Prostate gland (tissue), 2 donors: ENCODE results near the gene CNTN4. TPM values are rescaled to one million over a fixed set of nuclear protein-coding genes. Genes with fewer than 3 reads are reported as not detected.

ENCODE experiments used
- DNase-seq: peaks from one replicate; pipeline ENCODE4 v3.0.0-alpha.2; 2019; ENCODE audit warnings: low spot score
- H3K27ac ChIP-seq, 2 donors: fragments of 200-600 bp; sonication (generic); 2 replicates each; pipeline ENCODE4 v1.5.1; 2017 to 2019
- H3K27me3 ChIP-seq: fragments of 200-600 bp; sonication (generic); replicated peaks from 2 replicates; pipeline ENCODE4 v1.5.1; 2019; ENCODE audit not compliant: insufficient read depth
- H3K36me3 ChIP-seq, 2 donors: fragments of 200-600 bp; sonication (generic); 1 replicate in 1 of 2; 2 replicates in 1 of 2; pipeline versions ENCODE4 v1.5.1 to v1.8.1; 2017 to 2019
- H3K4me1 ChIP-seq: fragments of 200-600 bp; sonication (generic); replicated peaks from 2 replicates; pipeline ENCODE4 v1.5.1; 2019
- H3K4me3 ChIP-seq, 2 donors: fragments of 200-600 bp; sonication (generic); 2 replicates each; pipeline ENCODE4 v1.5.1; 2017 to 2019
- H3K9me3 ChIP-seq: fragments of 200-600 bp; sonication (generic); 2 replicates; pipeline ENCODE4 v1.5.1; 2017
- POLR2A ChIP-seq: fragments of 450-650 bp; IDR thresholded peaks from one replicate; pipeline ENCODE4 v1.6.1; 2016; ENCODE audit warnings: antibody characterized with exemption, mild to moderate bottlenecking
- POLR2AphosphoS5 ChIP-seq: sonication (generic); formaldehyde crosslinking; IDR thresholded peaks from one replicate; pipeline ENCODE4 v1.6.1; 2017; ENCODE audit warnings: antibody characterized with exemption
- WGBS: methylation state at CpG from one replicate; pipeline ENCODE4 v1.1.5; 2018; 5-methylcytosine and 5-hydroxymethylcytosine counted together
- intact Hi-C: fragments of 100-400 bp; cut with DNase I; formaldehyde crosslinking; loops from one replicate; pipeline ENCODE4 v1.14.2; 2022
- total RNA-seq, 2 donors: library from RNA; depleted of rRNA; stranded (reverse); fragments of >200 nt; gene quantifications; one replicate each; pipeline ENCODE4 v1.1.0, GENCODE V29; 2016
- TF ChIP-seq, protein P1 (sequence below), 4 experiments: fragments of 200-600 bp in 2 of 4; fragments of 450-650 bp in 2 of 4; sonication (generic) in 2 of 4; IDR thresholded peaks; 1 replicate in 3 of 4; 2 replicates in 1 of 4; pipeline ENCODE4 v1.5.1; 2016 to 2019; ENCODE audit warnings: antibody characterized with exemption in 4 of 4, mild to moderate bottlenecking in 2 of 4, moderate library complexity in 2 of 4

Gene CNTN4
- total RNA-seq, 2 donors from 2014 or later = 1.5 to 5.7 TPM

DNA sequence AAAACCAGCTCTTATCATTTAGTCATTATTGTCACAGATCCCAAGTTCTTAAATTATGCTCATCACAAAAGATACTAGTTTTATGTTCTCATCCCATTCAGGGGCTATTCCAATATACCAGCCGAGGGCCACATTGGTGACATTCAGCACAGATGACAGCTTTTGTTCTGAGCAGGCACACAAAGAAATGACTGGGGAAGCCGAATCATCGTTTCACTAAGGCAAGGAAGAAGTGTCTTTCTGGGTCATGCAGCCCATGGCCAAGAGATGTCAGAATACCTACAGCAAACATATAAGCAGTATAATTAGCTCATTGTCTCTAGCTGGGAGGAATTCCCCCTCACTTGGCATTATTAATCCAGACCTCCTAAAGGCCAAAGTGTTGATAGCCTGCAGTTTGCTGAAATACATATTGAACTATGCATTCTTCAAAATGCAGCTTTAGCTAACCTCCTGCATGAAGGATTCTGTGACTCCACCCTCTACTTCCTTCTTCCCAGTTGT, 100.2 kb downstream of the CNTN4 start:
- TF ChIP-seq POLR2AphosphoS5 = no peak
- TF ChIP-seq, protein P1, sequence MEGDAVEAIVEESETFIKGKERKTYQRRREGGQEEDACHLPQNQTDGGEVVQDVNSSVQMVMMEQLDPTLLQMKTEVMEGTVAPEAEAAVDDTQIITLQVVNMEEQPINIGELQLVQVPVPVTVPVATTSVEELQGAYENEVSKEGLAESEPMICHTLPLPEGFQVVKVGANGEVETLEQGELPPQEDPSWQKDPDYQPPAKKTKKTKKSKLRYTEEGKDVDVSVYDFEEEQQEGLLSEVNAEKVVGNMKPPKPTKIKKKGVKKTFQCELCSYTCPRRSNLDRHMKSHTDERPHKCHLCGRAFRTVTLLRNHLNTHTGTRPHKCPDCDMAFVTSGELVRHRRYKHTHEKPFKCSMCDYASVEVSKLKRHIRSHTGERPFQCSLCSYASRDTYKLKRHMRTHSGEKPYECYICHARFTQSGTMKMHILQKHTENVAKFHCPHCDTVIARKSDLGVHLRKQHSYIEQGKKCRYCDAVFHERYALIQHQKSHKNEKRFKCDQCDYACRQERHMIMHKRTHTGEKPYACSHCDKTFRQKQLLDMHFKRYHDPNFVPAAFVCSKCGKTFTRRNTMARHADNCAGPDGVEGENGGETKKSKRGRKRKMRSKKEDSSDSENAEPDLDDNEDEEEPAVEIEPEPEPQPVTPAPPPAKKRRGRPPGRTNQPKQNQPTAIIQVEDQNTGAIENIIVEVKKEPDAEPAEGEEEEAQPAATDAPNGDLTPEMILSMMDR (IDR thresholded peaks at IDR 0.05) = no peak
- no peak for TF ChIP-seq POLR2A
- intact Hi-C loops = no loop called here
- no peak for DNase-seq
- no peak overlapping the region for H3K27ac ChIP-seq
- H3K4me3 ChIP-seq = no peak overlapping the region
- no peaks in the 10 kb centered on the region for H3K27me3 ChIP-seq
- WGBS = 70% methylated on average over 3 of the region's 3 CpGs
- H3K9me3 ChIP-seq = no peaks in the 10 kb centered on the region
- H3K36me3 ChIP-seq = no peaks in the 10 kb centered on the region
- H3K4me1 ChIP-seq = no peaks in the 10 kb centered on the region

DNA sequence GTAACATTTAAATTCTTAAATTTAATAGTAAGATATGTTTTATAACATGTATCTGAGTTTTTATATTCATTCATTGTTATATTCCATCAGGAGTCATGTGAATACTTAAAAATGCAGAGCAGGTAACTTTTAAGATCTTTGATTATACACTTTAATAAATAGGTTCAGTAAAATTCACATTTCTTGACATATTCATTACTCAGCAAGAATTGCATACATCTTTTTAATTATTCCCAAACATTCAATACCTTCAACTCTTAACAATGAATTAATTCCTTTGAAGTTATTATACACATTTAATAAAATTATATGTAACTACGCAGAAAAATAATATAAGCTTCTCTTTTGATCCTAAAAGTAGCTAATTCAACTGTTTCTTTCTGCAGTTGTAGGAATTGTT, 105.4 kb downstream of the CNTN4 start:
- Histone ChIP-seq H3K4me1 (no peaks in the 10 kb centered on the region), H3K4me3 (no peak overlapping the region), H3K36me3 (no peaks in the 10 kb centered on the region), H3K9me3 (no peaks in the 10 kb centered on the region), H3K27ac (no peak overlapping the region), H3K27me3 (no peaks in the 10 kb centered on the region)
- intact Hi-C loops = no loop called here
- 91% methylated on average over 1 of the region's 1 CpG for WGBS
- no peak for DNase-seq
- no peak for TF ChIP-seq POLR2AphosphoS5

DNA sequence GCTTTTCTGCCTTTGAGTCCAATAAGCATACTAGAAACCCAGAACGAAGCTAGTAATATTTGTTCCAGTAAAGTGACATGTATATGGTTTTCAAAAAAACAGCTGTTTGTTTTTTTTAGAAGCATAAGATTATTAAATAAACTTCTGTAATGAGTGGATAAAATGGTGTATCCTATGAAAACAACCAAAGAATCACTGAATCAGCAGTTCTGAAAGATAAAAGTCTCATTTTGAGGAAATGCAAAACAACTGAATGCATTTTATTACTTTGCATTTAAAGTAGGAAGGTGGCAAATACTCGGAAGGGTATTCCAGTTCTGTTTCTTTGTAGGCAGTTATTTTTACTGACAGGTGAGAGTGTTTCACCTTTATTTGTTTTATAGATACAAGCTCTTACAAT, 107.0 kb downstream of the CNTN4 start:
- Histone ChIP-seq H3K27me3 (no peaks in the 10 kb centered on the region), H3K27ac (no peak overlapping the region), H3K4me3 (no peak overlapping the region), H3K4me1 (no peaks in the 10 kb centered on the region), H3K36me3 (no peaks in the 10 kb centered on the region), H3K9me3 (no peaks in the 10 kb centered on the region)
- no peak for DNase-seq
- TF ChIP-seq, protein P1 (IDR thresholded peaks at IDR 0.05) = no peak
- TF ChIP-seq POLR2AphosphoS5 = no peak
- WGBS = 55% methylated on average over 2 of the region's 2 CpGs
- intact Hi-C loops = no loop called here

DNA sequence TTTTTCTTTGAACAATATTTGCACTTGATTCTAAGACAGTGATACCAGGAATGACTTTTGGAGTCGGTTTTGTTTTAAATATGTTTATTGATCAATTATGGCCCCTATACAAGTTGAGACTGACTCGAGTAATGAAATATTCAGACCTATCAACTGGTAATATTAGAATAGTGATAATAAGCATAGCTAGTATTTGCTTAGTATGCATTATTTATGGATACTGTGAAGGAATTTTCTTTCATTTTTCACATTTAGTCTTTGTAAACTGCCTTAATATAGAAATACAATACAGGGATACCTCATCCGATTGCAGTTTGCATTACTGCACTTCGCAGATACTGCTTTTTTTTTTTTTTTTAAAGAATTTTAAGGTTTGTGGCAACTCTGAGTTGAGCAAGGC, 107.9 kb downstream of the CNTN4 start:
- Histone ChIP-seq H3K4me3 (no peak overlapping the region), H3K4me1 (no peaks in the 10 kb centered on the region), H3K9me3 (no peaks in the 10 kb centered on the region), H3K27me3 (no peaks in the 10 kb centered on the region), H3K36me3 (no peaks in the 10 kb centered on the region), H3K27ac (no peak overlapping the region)
- 86% methylated on average over 4 of the region's 4 CpGs for WGBS
- intact Hi-C loops = no loop called here
- no peak for DNase-seq
- TF ChIP-seq, protein P1 (IDR thresholded peaks at IDR 0.05) = no peak
- TF ChIP-seq POLR2A (no peak), POLR2AphosphoS5 (no peak)

DNA sequence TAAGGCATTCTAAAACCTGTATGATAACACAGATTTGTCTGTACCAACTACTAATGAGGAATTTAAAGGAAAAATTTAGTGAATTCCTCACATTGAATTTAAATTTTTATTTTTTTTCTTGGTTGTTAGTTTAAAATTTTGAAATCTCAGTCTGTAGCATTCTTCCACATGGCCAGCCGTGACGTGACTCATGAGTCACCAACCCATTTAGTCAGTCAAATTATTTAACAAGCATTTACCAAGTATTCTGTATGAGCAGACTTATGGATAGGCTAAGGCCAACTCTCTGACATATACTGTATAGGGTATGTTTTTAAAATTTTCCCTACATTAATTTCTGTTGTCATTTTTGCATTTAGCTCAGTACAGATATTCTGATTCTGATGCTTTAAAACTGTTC, 112.9 kb downstream of the CNTN4 start:
- Histone ChIP-seq H3K4me1 (no peaks in the 10 kb centered on the region), H3K4me3 (no peak overlapping the region), H3K27ac (no peak overlapping the region), H3K36me3 (no peaks in the 10 kb centered on the region), H3K9me3 (no peaks in the 10 kb centered on the region), H3K27me3 (no peaks in the 10 kb centered on the region)
- intact Hi-C loops = no loop called here
- no peak for DNase-seq
- 81% methylated on average over 2 of the region's 2 CpGs for WGBS
- no peak for TF ChIP-seq POLR2AphosphoS5
- TF ChIP-seq POLR2A = no peak
- TF ChIP-seq, protein P1 (IDR thresholded peaks at IDR 0.05) = no peak
